Stimulated activated CD8-positive, alpha-beta memory T cell treated with anti-CD3 and anti-CD28 coated beads, Interleukin-7, amount 100 ng/mL, for 24 hours (primary cell): Measurements from ENCODE around the gene ADCY4.
"Not testable (repeated sequence)": the region's sequence is repeated elsewhere in the genome, so short reads cannot be mapped to it uniquely, and the experiment has no call there.

Experiments
- DNase-seq: peaks from one replicate; pipeline ENCODE4 v3.0.0-alpha.2; 2020; ENCODE audit warnings: low read depth

ADCY4 gene

GRCh38 chr14:24338843-24339242 lies 4.0 kb upstream of the ADCY4 start:
- DNase-seq = no peak

GRCh38 chr14:24337824-24338175 lies 2.9 kb upstream of the ADCY4 start:
- DNase-seq = no peak

GRCh38 chr14:24337144-24337823 lies 2.4 kb upstream of the ADCY4 start:
- no peak for DNase-seq

GRCh38 chr14:24335461-24336171 lies 745 bp upstream of the ADCY4 start:
- DNase-seq = no peak

- DNase-seq = peak; percentile 63
Measured at GRCh38 chr14:24332268-24332993, 2.4 kb downstream of the ADCY4 start.

GRCh38 chr14:24331731-24332267 lies 3.1 kb downstream of the ADCY4 start:
- no peak for DNase-seq

GRCh38 chr14:24330973-24331674 lies 3.7 kb downstream of the ADCY4 start:
- DNase-seq = no peak

- DNase-seq = no peak
Measured at GRCh38 chr14:24329736-24330135, 5.1 kb downstream of the ADCY4 start.

GRCh38 chr14:24329073-24329663 lies 5.7 kb downstream of the ADCY4 start:
- DNase-seq = no peak

- DNase-seq = not testable (repeated sequence)
Measured at GRCh38 chr14:24327914-24328313, 7.0 kb downstream of the ADCY4 start.

- DNase-seq = no peak
Measured at GRCh38 chr14:24327303-24327702, 7.6 kb downstream of the ADCY4 start.

- no peak for DNase-seq
Measured at GRCh38 chr14:24325963-24326362, 8.9 kb downstream of the ADCY4 start.

GRCh38 chr14:24325041-24325530 lies 9.8 kb downstream of the ADCY4 start:
- DNase-seq = no peak

- no peak for DNase-seq
Measured at GRCh38 chr14:24324024-24324423, 10.8 kb downstream of the ADCY4 start.

- no peak for DNase-seq
Measured at GRCh38 chr14:24323341-24323740, 11.5 kb downstream of the ADCY4 start.

- no peak for DNase-seq
Measured at GRCh38 chr14:24322672-24323071, 12.2 kb downstream of the ADCY4 start.

GRCh38 chr14:24321212-24321975 lies 13.5 kb downstream of the ADCY4 start:
- no peak for DNase-seq

- no peak for DNase-seq
Measured at GRCh38 chr14:24317141-24317928, 17.5 kb downstream of the ADCY4 start.

GRCh38 chr14:24316597-24316950 lies 18.3 kb downstream of the ADCY4 start:
- no peak for DNase-seq
